ENCODE results near the gene KIAA1671. TPM values are rescaled to one million over a fixed set of nuclear protein-coding genes. Genes with fewer than 3 reads are reported as not detected.

KIAA1671 gene
- total and polyA plus RNA-seq, 9 of the 15 experiments (the other 6 are each of a cell fraction or from before 2014, with no cell fraction given): under 0.01 to 0.11 (median 0.02) TPM; not detected in 5

DNA sequence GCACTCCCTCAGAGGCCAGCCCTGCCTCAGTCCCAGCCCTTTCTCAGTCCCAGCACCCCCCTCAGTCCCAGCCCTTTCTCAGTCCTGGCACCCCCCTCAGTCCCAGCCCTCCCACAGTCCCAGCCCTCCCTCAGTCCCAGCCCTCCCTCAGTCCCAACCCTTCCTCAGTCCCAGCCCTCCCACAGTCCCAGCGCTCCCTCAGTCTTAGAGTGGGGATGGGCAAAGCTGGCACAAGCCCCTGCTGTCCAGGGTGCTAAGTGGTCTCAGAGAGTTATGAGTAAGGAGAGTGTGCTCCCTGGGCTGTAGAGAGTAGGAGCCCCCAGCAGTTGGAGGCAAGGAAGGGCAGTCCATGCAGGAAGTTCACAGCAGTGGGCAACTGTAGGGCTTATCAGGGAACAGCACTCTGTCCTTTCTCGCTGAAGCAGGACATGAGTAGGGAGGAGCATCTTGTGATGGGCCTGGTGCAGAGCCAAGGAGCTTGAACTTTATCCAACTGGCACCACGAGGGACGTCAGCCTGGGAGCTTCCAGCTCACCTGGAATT is 195.7 kb downstream of the KIAA1671 start:
- peak in 3 of 4 experiments; percentile 9 to 27 (median 13) for DNase-seq (ENCODE audit: extremely low read depth in 1 of 4, low spot score in 3 of 4)
- Histone ChIP-seq H3K9ac (ENCODE audit: insufficient read depth in 1 of 2, low read depth in 2 of 2, low read length in 2 of 2) (no peak overlapping the region), H3K9me1 (ENCODE audit: control insufficient read depth, insufficient read depth, low read length) (no peaks in the 10 kb centered on the region), H2AFZ (ENCODE audit: low read depth, low read length) (no peak overlapping the region), H3K36me3 (ENCODE audit: control insufficient read depth, insufficient read depth, low read length) (no peaks in the 10 kb centered on the region), H4K20me1 (replicated peaks; ENCODE audit: control insufficient read depth, insufficient read depth, low read length) (no peaks in the 10 kb centered on the region), H3K9me3 (replicated peaks; ENCODE audit: control insufficient read depth, insufficient read depth, low read depth, low read length) (no peaks in the 10 kb centered on the region), H3K4me3 (no peak overlapping the region), H3K27me3 (ENCODE audit: control insufficient read depth in 2 of 2, insufficient read depth in 2 of 2, low read length in 2 of 2) (peaks cover 3 to 11% of the 10 kb centered on the region in 2 experiments; a peak in 3 of 5 replicates), H3K4me1 (replicated peaks in 1 of 2; ENCODE audit: control insufficient read depth in 2 of 2, insufficient read depth in 2 of 2, low read length in 2 of 2) (peaks cover 0 to 4% of the 10 kb centered on the region in 2 experiments; a peak in 2 of 5 replicates), H3K4me2 (ENCODE audit: insufficient read depth, low read length) (no peak overlapping the region), H3K27ac (ENCODE audit: extremely low read depth, low read depth, low read length) (no peak overlapping the region), H3K79me2 (ENCODE audit: control insufficient read depth, insufficient read depth, low read length) (no peaks in the 10 kb centered on the region)
- no TSS peak for BruUV-seq (replicated peaks)
- no peak for FAIRE-seq
- in situ Hi-C loops (cut with MboI): no loop called here
- WGBS (ENCODE audit: insufficient coverage, low coverage, missing lambda C conversion rate): 0% methylated on average over 2 of the region's 4 CpGs
- POLR2A ChIA-PET: interaction anchor here (0.6 kb wide), 1 partner anchor 17 kb away, joined by 4 read pairs; no protein-coding TSS in a partner anchor
- intact Hi-C loops (cut with micrococcal nuclease): no loop called here
- peak; percentile 55; the same call in 2 of the 3 replicates for ATAC-seq
- CTCF ChIA-PET (ENCODE audit: low intra/inter-chr PET ratio): no interaction called here
- TF ChIP-seq MAFK (IDR thresholded peaks at IDR 0.05; ENCODE audit: low read length) (no peak), DMBX1 (CRISPR knock-in tag; IDR thresholded peaks at IDR 0.05; ENCODE audit: borderline replicate concordance) (no peak), CBFA2T3 (IDR thresholded peaks at IDR 0.05) (peak; percentile 21), KLF1 (tag; IDR thresholded peaks at IDR 0.05) (no peak)
- TF ChIP-seq, protein P1, sequence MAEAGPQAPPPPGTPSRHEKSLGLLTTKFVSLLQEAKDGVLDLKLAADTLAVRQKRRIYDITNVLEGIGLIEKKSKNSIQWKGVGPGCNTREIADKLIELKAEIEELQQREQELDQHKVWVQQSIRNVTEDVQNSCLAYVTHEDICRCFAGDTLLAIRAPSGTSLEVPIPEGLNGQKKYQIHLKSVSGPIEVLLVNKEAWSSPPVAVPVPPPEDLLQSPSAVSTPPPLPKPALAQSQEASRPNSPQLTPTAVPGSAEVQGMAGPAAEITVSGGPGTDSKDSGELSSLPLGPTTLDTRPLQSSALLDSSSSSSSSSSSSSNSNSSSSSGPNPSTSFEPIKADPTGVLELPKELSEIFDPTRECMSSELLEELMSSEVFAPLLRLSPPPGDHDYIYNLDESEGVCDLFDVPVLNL (CRISPR knock-in tag; IDR thresholded peaks at IDR 0.05; ENCODE audit: low read depth): no peak
- TF ChIP-seq, protein P2, sequence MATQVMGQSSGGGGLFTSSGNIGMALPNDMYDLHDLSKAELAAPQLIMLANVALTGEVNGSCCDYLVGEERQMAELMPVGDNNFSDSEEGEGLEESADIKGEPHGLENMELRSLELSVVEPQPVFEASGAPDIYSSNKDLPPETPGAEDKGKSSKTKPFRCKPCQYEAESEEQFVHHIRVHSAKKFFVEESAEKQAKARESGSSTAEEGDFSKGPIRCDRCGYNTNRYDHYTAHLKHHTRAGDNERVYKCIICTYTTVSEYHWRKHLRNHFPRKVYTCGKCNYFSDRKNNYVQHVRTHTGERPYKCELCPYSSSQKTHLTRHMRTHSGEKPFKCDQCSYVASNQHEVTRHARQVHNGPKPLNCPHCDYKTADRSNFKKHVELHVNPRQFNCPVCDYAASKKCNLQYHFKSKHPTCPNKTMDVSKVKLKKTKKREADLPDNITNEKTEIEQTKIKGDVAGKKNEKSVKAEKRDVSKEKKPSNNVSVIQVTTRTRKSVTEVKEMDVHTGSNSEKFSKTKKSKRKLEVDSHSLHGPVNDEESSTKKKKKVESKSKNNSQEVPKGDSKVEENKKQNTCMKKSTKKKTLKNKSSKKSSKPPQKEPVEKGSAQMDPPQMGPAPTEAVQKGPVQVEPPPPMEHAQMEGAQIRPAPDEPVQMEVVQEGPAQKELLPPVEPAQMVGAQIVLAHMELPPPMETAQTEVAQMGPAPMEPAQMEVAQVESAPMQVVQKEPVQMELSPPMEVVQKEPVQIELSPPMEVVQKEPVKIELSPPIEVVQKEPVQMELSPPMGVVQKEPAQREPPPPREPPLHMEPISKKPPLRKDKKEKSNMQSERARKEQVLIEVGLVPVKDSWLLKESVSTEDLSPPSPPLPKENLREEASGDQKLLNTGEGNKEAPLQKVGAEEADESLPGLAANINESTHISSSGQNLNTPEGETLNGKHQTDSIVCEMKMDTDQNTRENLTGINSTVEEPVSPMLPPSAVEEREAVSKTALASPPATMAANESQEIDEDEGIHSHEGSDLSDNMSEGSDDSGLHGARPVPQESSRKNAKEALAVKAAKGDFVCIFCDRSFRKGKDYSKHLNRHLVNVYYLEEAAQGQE (IDR thresholded peaks at IDR 0.05; ENCODE audit: borderline replicate concordance): peak; percentile 11; the same call in 1 of the 2 replicates
- TF ChIP-seq, protein P2 (CRISPR knock-in tag; IDR thresholded peaks at IDR 0.05; ENCODE audit: low read depth): no peak
